Right hindlimb (tissue), 1 donor: ENCODE results near the gene MGLL.

Experiments
- DNase-seq: peaks from one replicate; pipeline ENCODE4 v3.0.0-alpha.2; 2018

The MGLL gene

GRCh38 chr3:127822041-127822681 is at the start of gene MGLL:
MGLL (minus strand) TSS chr3:127822515; CDS start chr3:127822318, 197 bp downstream.
- DNase-seq: no peak

DNA sequence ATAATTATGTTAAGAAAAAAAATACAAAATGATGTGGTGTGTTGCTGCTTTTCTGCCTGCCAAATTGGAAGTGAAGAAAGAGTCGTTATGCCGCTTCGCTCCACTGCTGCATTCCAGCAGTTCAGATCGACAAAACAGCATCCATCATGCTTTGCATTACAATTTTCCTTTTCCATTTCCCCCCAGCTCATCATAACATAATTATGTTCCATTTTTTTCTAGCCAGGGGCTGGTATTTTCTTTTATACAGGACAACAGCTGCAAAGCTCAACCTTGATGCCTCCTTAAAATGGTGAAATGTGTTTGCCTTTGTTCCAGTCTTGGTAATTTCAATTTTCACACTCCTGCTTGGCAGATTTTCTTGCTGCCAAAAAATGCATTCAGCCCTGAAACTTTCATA is 47.8 kb upstream of the MGLL start:
- no peak for DNase-seq

DNA sequence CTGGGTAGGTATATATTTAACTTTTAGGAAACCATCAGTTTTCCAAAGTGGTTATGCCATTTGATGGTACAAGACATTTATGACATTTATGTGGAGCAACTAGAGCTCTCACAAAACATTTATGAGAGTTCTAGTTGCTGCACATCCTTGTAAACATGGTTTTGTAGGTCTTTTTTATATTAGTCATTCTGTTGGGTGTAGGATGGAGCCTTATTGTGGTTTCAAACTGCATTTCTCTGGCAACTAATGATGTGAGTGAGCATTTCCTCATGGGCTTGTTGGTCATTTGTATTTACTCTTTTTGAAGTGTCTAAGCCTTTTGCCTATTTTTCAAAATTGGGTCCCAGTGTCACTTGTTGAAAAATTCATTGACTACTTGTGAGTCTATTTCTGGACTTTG is 45.7 kb upstream of the MGLL start:
- no peak for DNase-seq

GRCh38 chr3:127867412-127867811 is 45.1 kb upstream of the MGLL start:
- no peak for DNase-seq

DNA sequence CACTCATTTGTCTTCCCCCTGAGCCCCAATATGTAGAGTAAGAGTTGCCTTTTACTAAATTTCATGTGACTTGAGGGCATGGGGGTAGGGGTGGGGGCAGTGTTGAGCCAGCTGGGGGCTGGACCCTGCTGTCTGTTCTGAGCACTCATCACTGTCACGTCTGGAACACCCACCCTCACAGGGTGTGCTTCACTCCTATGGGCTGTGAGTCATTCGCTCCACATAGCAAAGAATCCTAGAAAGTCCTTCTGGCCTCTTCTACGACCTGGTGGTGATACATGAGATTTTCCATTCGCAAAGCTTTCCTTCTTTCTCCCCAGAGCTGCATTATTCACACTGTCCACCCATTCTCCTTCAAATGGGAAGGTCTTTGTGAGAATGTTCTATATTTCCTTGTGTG is 43.6 kb upstream of the MGLL start:
- DNase-seq: no peak

DNA sequence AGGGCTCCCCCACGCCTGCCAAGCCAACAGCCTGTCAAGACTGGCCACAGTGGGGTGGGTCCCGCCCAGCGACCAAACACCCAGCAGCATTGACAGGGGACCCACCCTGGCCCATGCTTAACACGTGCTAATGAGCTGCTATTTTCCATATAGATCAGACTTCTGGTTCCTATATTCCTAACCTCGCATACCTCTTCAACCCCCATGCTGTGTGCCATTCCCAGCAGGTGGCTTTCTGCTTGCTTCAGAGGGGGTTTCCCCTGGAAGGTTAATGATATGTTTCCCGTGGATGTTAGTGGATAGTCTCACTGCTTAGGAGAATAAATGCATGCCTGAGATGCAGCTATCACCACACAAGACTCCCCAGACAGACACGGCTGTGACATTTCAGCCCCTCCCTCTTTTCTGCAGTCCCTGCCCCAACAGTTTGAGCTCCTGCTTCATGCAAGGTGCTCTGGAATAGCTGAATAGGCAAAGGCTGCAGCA is 37.9 kb upstream of the MGLL start:
- DNase-seq: no peak

DNA sequence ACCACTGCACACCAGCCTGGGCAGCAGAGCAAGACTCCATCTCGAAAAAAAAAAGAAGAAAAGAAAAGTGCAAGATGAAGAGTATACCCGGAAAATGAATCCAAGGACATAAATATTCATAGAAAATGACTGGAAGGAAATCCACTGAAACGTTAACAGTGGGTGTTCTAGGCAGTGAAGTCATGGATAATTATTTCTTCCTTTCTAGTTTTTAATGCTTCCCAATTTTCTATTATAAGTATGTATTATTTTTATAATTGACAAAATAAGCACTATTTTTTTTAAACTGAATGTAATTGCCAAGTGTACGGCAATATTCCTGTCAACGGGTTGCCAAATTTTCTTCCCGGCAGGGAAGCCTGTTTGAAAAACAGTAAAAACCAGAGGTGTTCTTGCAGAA is 37.4 kb upstream of the MGLL start:
- DNase-seq: no peak

GRCh38 chr3:127858937-127859336 is 36.6 kb upstream of the MGLL start:
- DNase-seq: peak; percentile 45

GRCh38 chr3:127858521-127858920 is 36.2 kb upstream of the MGLL start:
- DNase-seq: no peak

- DNase-seq: no peak
These were observed 35.0 kb upstream of the MGLL start for GRCh38 chr3:127857333-127857732.

GRCh38 chr3:127856801-127857200 is 34.5 kb upstream of the MGLL start:
- no peak for DNase-seq

GRCh38 chr3:127855246-127855645 is 32.9 kb upstream of the MGLL start:
- DNase-seq: no peak

DNA sequence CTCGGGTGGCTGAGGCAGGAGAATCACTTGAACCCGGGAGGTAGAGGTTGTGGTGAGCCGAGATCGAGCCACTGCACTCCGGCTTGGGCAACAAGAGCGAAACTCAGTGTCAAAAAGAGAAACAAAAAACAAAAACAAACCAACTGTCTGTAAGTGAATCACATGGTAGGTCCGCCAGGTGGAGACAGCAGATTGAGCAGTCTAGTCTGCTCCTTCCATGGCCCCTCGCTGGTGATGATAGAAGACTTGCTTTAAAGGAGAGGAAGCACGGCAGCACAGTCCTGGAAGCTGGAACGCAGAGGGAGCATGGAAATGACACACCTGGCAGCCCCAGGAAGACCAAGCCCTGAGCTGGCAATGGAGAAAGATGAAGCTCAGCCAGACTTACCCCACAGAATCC is 31.4 kb upstream of the MGLL start:
- no peak for DNase-seq

DNA sequence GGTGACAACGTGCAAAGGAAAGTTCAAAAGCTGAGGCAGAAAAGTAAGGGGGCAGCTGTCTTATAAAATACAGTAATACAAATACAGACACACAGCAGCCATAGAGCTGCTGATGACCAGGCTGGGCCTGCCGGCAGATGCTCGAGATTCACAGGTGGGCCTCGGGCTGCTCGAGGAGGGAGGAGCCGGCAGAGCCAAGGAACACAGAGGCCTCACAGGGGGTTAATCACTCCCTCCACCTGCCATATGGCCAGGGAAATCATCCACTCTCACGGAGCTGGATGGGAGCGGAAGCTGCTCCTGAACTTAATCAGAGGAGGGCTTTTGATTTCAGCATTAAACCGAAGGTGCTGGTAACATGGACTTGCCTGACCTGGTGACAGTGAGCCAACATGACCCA is 29.6 kb upstream of the MGLL start:
- DNase-seq: no peak

DNA sequence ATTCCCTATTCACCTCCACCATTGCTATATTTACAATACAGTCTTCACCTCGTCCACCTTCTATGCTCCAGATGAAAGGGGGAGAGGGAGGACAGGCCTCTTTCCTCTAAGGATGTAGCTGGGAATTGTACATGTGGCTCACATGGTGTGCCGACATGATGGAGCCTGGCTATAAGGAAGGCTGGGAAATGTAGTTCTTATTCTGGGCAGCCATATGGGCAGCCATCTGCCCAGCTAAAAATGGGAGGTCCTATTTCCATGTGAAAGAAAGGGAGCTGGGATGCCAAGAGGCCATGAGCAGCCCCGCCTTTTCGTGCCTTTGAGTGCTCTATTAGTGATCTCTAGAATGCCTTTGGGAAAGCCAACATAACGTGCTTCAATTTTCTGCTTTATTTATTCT is 27.1 kb upstream of the MGLL start:
- no peak for DNase-seq

DNA sequence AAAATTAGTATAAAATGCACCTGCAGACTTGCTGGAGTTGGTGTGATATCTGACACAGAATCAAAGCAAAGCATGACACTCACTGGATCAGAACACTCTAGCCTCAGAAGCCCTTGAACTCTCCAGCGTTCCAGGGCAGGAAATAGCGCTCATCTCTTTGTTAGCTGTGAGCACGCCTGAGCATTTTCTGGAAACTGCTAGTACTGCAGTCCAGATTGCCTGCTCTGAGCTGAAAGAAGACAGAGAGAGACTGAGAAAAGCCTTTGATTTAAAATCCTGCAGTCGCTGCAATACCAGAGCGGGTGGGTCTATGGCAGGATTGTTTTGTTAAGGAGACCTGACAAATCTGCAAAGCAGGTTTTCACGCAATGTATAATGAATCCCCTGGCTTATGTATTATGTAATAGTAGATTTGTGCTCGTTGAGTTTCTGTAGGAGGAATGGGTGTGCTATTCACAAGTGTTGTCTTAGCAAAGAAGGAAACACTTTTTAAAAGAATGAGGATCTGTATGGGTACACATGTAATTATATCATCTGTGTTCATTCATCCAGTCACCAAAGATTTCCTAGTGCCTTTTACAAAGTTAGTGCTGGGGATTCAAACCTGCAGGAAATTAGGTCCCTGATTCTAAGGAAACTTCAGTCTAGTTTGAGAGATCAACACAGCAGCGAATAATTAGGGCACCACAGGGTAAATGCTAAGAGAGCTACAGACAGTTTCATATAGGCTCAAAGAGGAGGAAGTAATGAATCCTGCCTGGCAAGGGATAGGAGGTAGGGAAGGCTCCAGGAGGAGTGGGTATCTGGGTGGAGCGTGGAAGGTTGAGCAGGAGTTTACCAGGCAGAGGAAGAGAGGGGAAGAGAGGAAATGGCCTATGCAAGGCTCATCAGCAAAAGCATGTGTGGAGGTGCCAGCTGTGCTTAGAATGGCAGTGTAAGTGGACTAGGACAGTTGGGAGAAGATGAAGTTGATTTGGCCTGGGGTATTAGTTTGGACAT is 26.1 kb upstream of the MGLL start:
- peak; percentile 34 for DNase-seq

- no peak for DNase-seq
These were observed 25.0 kb upstream of the MGLL start for GRCh38 chr3:127847236-127847720.

DNA sequence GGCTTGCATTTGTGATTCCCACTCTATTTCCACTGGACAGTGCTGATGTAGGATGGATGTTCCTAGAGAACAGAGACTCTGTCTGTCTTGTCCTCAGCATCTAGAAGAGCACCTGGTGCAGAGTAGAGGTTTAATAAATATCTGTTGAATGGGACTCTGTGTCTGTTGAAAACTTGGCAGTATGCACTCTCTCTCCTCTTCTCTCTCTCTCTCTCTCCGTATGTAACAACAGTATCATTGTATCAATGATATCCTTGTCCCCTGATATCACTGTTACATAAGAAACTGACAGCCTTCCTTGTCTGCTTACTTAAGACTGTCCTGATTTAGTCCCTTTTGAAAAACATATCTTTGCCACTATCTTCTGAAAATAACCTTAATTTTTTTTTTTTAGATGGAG is 24.3 kb upstream of the MGLL start:
- DNase-seq: no peak

- no peak for DNase-seq
These were observed 22.1 kb upstream of the MGLL start for GRCh38 chr3:127844326-127844942.

- DNase-seq: no peak
These were observed 18.4 kb upstream of the MGLL start for GRCh38 chr3:127840671-127841070.

DNA sequence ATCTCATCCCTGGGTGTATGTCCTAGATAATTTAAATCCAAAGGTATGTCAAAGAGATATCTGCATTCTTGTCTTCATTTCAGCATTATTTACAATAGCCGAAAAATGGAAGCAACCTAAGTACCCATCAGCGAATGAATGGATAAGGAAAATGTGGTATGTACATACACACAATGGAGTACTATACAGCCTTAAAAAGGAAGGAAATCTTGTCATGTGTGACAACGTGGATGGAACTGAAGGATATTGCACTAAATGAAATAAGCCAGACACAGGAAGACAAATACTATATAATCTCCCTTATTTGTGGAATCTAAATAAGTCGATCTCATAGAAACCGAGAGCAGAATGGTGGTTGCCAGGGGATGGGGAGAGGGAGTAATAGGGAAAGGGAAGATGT is 16.8 kb upstream of the MGLL start:
- no peak for DNase-seq

- no peak for DNase-seq
These were observed 13.9 kb upstream of the MGLL start for GRCh38 chr3:127835993-127836882.
